Loucy (cell line): Measurements from ENCODE around the gene SLC43A1.

Source experiments
- H2AFZ ChIP-seq: fragments of 200-600 bp; sonication (generic); 2 replicates; pipeline ENCODE4 v1.6.0; 2016; ENCODE audit warnings: antibody characterized with exemption, mild to moderate bottlenecking, low read length, moderate library complexity
- H3F3A ChIP-seq: fragments of 200-600 bp; 2 replicates; pipeline ENCODE4 v1.6.0; 2016; ENCODE audit warnings: antibody characterized with exemption, low read depth, mild to moderate bottlenecking
- H3K27me3 ChIP-seq: fragments of 200-600 bp; sonication (generic); 2 replicates; pipeline ENCODE4 v1.6.1; 2014; ENCODE audit warnings: low read length, mild to moderate bottlenecking; ENCODE audit not compliant: insufficient read depth, poor library complexity, severe bottlenecking
- H3K36me3 ChIP-seq: fragments of 200-600 bp; sonication (generic); 2 replicates; pipeline ENCODE4 v1.6.1; 2016; ENCODE audit warnings: low read length; ENCODE audit not compliant: insufficient read depth
- H3K4me1 ChIP-seq: fragments of 200-600 bp; sonication (generic); 2 replicates; pipeline ENCODE4 v1.5.1; 2014; ENCODE audit warnings: low read length, mild to moderate bottlenecking; ENCODE audit not compliant: insufficient read depth, poor library complexity, severe bottlenecking
- H3K4me2 ChIP-seq: fragments of 200-600 bp; sonication (generic); 2 replicates; pipeline ENCODE4 v1.6.0; 2014; ENCODE audit warnings: antibody characterized with exemption, low read length, low read depth, mild to moderate bottlenecking; ENCODE audit not compliant: poor library complexity, severe bottlenecking
- H3K4me3 ChIP-seq: fragments of 200-600 bp; sonication (generic); 2 replicates; pipeline ENCODE4 v1.5.1; 2014; ENCODE audit warnings: low read length, mild to moderate bottlenecking, mixed read lengths; ENCODE audit not compliant: poor library complexity, severe bottlenecking
- H3K79me2 ChIP-seq: fragments of 200-600 bp; sonication (generic); 2 replicates; pipeline ENCODE4 v1.6.1; 2014; ENCODE audit warnings: low read length; ENCODE audit not compliant: insufficient read depth
- H3K9ac ChIP-seq: fragments of 200-600 bp; sonication (generic); 2 replicates; pipeline ENCODE4 v1.6.0; 2014; ENCODE audit warnings: mild to moderate bottlenecking, low read depth, low read length, moderate library complexity; ENCODE audit not compliant: poor library complexity, severe bottlenecking
- H3K9me2 ChIP-seq: fragments of 200-600 bp; sonication (generic); replicated peaks from 2 replicates; pipeline ENCODE4 v1.6.1; 2016; ENCODE audit warnings: low read depth, low read length, mixed read lengths
- H3K9me3 ChIP-seq: fragments of 200-600 bp; sonication (generic); 2 replicates; pipeline ENCODE4 v1.6.1; 2014; ENCODE audit warnings: mild to moderate bottlenecking, antibody characterized with exemption, low read length, low read depth; ENCODE audit not compliant: insufficient read depth
- H4K20me1 ChIP-seq: fragments of 200-600 bp; sonication (generic); 2 replicates; pipeline ENCODE4 v1.6.0; 2014; ENCODE audit warnings: antibody characterized with exemption, low read length, mild to moderate bottlenecking; ENCODE audit not compliant: insufficient read depth, poor library complexity, severe bottlenecking
- CTCF ChIP-seq: fragments of 200-600 bp; sonication (generic); conservative IDR thresholded peaks from 2 replicates; pipeline ENCODE4 v1.5.1; 2014; ENCODE audit warnings: mild to moderate bottlenecking, antibody characterized with exemption, low read length
- EZH2phosphoT487 ChIP-seq: fragments of 200-600 bp; IDR thresholded peaks from 2 replicates; pipeline ENCODE4 v1.6.1; 2018; ENCODE audit warnings: antibody characterized with exemption, mild to moderate bottlenecking, moderate library complexity, borderline replicate concordance

The SLC43A1 gene

GRCh38 chr11:57464539-57465181, 50.8 kb downstream of the SLC43A1 start:
- no peaks in the 10 kb centered on the region for H3K9me2 ChIP-seq
- no peak overlapping the region for H3K4me3 ChIP-seq
- H3K79me2 ChIP-seq, result no peaks in the 10 kb centered on the region
- H3K4me1 ChIP-seq, result peaks cover 24% of the 10 kb centered on the region
- H3K4me2 ChIP-seq, result no peak overlapping the region
- no peaks in the 10 kb centered on the region for H3K27me3 ChIP-seq
- no peak overlapping the region for H2AFZ ChIP-seq
- TF ChIP-seq CTCF (no peak), EZH2phosphoT487 (no peak)
- H3K9ac ChIP-seq, result no peak overlapping the region
- H4K20me1 ChIP-seq, result no peaks in the 10 kb centered on the region
- no peaks in the 10 kb centered on the region for H3F3A ChIP-seq
- H3K36me3 ChIP-seq, result no peaks in the 10 kb centered on the region
- H3K9me3 ChIP-seq, result no peaks in the 10 kb centered on the region

GRCh38 chr11:57463671-57464538, 51.6 kb downstream of the SLC43A1 start:
- Histone ChIP-seq H3K9me3 (no peaks in the 10 kb centered on the region), H2AFZ (no peak overlapping the region), H4K20me1 (no peaks in the 10 kb centered on the region), H3K27me3 (no peaks in the 10 kb centered on the region), H3K4me2 (no peak overlapping the region), H3K9ac (no peak overlapping the region), H3K4me1 (peaks cover 31% of the 10 kb centered on the region), H3K9me2 (no peaks in the 10 kb centered on the region), H3F3A (no peaks in the 10 kb centered on the region), H3K4me3 (no peak overlapping the region), H3K36me3 (no peaks in the 10 kb centered on the region), H3K79me2 (no peaks in the 10 kb centered on the region)
- TF ChIP-seq EZH2phosphoT487 (no peak), CTCF (no peak)

GRCh38 chr11:57462597-57462996, 52.9 kb downstream of the SLC43A1 start:
- Histone ChIP-seq H4K20me1 (no peaks in the 10 kb centered on the region), H3K79me2 (no peaks in the 10 kb centered on the region), H3K9ac (no peak overlapping the region), H3K9me2 (no peaks in the 10 kb centered on the region), H3K4me3 (peak overlapping the region; percentile 14), H3K4me1 (peaks cover 41% of the 10 kb centered on the region), H3K9me3 (no peaks in the 10 kb centered on the region), H3K36me3 (no peaks in the 10 kb centered on the region), H2AFZ (no peak overlapping the region), H3F3A (no peaks in the 10 kb centered on the region), H3K27me3 (no peaks in the 10 kb centered on the region), H3K4me2 (peak overlapping the region; percentile 36)
- no peak for TF ChIP-seq EZH2phosphoT487
- TF ChIP-seq CTCF, result no peak
